ENCODE results near the gene NDUFA8.

DNA sequence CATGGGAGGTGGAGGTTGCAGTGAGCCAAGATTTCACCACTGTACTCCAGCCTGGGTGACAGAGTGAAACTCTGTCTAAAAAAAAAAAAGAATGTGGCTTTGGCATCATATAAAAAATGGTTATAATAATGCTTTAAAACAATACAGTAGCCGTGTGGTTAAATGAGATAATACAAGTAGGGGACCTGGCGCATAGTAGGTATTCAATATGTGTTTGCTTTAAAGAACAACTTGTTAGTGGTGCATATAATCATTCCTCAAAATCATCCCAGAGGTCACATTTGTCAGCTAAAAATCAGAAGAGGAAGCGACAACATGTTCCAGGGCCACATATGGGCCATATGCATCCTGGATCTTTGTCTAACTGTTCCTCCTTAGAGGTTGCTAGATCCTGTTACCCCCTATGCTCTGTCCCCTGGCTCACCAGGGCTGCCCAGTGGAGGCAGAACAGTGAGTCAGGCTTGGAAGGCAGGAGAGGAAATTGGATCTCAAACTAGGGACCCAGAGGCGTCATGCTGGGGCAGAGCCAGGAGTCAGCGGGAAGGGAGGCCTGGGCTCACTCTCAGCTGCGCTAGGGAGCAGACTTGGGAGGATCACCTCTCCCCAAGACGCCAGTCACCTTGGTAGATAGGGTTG lies 41.5 kb upstream of the NDUFA8 start:
- TF ChIP-seq, protein P1, sequence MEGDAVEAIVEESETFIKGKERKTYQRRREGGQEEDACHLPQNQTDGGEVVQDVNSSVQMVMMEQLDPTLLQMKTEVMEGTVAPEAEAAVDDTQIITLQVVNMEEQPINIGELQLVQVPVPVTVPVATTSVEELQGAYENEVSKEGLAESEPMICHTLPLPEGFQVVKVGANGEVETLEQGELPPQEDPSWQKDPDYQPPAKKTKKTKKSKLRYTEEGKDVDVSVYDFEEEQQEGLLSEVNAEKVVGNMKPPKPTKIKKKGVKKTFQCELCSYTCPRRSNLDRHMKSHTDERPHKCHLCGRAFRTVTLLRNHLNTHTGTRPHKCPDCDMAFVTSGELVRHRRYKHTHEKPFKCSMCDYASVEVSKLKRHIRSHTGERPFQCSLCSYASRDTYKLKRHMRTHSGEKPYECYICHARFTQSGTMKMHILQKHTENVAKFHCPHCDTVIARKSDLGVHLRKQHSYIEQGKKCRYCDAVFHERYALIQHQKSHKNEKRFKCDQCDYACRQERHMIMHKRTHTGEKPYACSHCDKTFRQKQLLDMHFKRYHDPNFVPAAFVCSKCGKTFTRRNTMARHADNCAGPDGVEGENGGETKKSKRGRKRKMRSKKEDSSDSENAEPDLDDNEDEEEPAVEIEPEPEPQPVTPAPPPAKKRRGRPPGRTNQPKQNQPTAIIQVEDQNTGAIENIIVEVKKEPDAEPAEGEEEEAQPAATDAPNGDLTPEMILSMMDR (IDR thresholded peaks at IDR 0.05; ENCODE audit: low read length): no peak
- TF ChIP-seq EZH2 (IDR thresholded peaks at IDR 0.05; ENCODE audit: borderline replicate concordance, low read length): no peak
